ENCODE measurements around the gene OR56B4. TPM values are rescaled to one million over a fixed set of nuclear protein-coding genes. Genes with fewer than 3 reads are reported as not detected.
"Not testable (repeated sequence)": the region's sequence is repeated elsewhere in the genome, so short reads cannot be mapped to it uniquely, and the experiment has no call there.

Gene OR56B4
- polyA plus RNA-seq, 1 donor from 2014 or later, result not detected

DNA sequence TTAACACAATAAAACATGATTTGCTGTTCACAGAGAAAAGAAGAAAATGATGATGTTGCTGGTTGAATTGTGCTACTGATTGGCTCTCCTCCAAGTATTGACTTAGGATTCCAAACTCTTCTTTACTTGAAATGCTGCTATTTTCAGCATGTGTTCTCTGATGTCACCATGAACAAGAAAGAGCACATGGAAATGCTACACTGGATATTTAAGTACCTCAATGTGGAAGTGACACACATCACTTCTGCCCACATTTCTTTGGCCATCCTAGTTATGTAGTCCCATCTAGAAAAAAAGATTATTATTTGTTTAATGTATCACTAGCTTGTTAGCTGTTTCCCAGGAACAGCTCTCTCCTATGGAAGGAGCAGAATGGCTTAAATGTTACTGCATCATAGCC is 35.5 kb downstream of the OR56B4 start:
- H3K79me2 ChIP-seq (replicated peaks; ENCODE audit: insufficient read depth, low read length), result no peaks in the 10 kb centered on the region
- H3K4me2 ChIP-seq (ENCODE audit: low read length), result no peak overlapping the region
- no peak overlapping the region for H3K27ac ChIP-seq (ENCODE audit: low read length)
- no peak overlapping the region for H3K4me3 ChIP-seq (ENCODE audit: low read length)
- no peaks in the 10 kb centered on the region for H4K20me1 ChIP-seq (ENCODE audit: insufficient read depth)
- no peak overlapping the region for H3K9ac ChIP-seq (ENCODE audit: low read length)
- H3K9me3 ChIP-seq (ENCODE audit: low read length), result no peaks in the 10 kb centered on the region
- H3K27me3 ChIP-seq (ENCODE audit: insufficient read depth, low read depth, low read length), result no peaks in the 10 kb centered on the region
- no peaks in the 10 kb centered on the region for H3K9me2 ChIP-seq (ENCODE audit: insufficient read depth, low read length)
- H3K36me3 ChIP-seq (ENCODE audit: insufficient read depth, low read length), result no peaks in the 10 kb centered on the region
- no peak overlapping the region for H2AFZ ChIP-seq (ENCODE audit: low read depth, low read length)
- TF ChIP-seq, protein P1, sequence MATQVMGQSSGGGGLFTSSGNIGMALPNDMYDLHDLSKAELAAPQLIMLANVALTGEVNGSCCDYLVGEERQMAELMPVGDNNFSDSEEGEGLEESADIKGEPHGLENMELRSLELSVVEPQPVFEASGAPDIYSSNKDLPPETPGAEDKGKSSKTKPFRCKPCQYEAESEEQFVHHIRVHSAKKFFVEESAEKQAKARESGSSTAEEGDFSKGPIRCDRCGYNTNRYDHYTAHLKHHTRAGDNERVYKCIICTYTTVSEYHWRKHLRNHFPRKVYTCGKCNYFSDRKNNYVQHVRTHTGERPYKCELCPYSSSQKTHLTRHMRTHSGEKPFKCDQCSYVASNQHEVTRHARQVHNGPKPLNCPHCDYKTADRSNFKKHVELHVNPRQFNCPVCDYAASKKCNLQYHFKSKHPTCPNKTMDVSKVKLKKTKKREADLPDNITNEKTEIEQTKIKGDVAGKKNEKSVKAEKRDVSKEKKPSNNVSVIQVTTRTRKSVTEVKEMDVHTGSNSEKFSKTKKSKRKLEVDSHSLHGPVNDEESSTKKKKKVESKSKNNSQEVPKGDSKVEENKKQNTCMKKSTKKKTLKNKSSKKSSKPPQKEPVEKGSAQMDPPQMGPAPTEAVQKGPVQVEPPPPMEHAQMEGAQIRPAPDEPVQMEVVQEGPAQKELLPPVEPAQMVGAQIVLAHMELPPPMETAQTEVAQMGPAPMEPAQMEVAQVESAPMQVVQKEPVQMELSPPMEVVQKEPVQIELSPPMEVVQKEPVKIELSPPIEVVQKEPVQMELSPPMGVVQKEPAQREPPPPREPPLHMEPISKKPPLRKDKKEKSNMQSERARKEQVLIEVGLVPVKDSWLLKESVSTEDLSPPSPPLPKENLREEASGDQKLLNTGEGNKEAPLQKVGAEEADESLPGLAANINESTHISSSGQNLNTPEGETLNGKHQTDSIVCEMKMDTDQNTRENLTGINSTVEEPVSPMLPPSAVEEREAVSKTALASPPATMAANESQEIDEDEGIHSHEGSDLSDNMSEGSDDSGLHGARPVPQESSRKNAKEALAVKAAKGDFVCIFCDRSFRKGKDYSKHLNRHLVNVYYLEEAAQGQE (IDR thresholded peaks at IDR 0.05; ENCODE audit: borderline replicate concordance), result no peak
- no peak for TF ChIP-seq POLR2AphosphoS5 (IDR thresholded peaks at IDR 0.05)
- TF ChIP-seq EP300 (conservative IDR thresholded peaks at IDR 0.05; ENCODE audit: poor library complexity, severe bottlenecking), result no peak
- no peak for TF ChIP-seq EZH2 (IDR thresholded peaks at IDR 0.05; ENCODE audit: borderline replicate concordance, insufficient read depth, low read length, poor library complexity, severe bottlenecking)
- no peak for TF ChIP-seq TAF1 (IDR thresholded peaks at IDR 0.05; ENCODE audit: low read depth)
- TF ChIP-seq MXI1 (conservative IDR thresholded peaks at IDR 0.05; ENCODE audit: poor library complexity, severe bottlenecking), result no peak
- TF ChIP-seq RAD21 (conservative IDR thresholded peaks at IDR 0.05), result no peak
- TF ChIP-seq, protein P2, sequence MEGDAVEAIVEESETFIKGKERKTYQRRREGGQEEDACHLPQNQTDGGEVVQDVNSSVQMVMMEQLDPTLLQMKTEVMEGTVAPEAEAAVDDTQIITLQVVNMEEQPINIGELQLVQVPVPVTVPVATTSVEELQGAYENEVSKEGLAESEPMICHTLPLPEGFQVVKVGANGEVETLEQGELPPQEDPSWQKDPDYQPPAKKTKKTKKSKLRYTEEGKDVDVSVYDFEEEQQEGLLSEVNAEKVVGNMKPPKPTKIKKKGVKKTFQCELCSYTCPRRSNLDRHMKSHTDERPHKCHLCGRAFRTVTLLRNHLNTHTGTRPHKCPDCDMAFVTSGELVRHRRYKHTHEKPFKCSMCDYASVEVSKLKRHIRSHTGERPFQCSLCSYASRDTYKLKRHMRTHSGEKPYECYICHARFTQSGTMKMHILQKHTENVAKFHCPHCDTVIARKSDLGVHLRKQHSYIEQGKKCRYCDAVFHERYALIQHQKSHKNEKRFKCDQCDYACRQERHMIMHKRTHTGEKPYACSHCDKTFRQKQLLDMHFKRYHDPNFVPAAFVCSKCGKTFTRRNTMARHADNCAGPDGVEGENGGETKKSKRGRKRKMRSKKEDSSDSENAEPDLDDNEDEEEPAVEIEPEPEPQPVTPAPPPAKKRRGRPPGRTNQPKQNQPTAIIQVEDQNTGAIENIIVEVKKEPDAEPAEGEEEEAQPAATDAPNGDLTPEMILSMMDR (IDR thresholded peaks at IDR 0.05; ENCODE audit: poor library complexity, severe bottlenecking), result no peak
- TF ChIP-seq SMC3 (conservative IDR thresholded peaks at IDR 0.05; ENCODE audit: poor library complexity), result no peak
- no peaks in the 10 kb centered on the region for H3F3A ChIP-seq (ENCODE audit: insufficient read depth, low read length, poor library complexity, severe bottlenecking)

DNA sequence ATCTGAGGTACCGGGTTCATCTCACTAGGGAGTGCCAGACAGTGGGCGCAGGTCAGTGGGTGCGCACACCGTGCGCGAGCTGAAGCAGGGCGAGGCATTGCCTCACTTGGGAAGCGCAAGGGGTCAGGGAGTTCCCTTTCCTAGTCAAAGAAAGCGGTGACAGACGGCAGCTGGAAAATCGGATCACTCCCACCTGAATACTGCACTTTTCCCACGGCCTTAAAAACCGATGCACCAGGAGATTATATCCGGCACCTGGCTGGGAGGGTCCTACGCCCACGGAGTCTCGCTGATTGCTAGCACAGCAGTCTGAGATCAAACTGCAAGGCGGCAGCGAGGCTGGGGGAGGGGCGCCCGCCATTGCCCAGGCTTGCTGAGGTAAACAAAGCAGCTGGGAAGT is 36.3 kb downstream of the OR56B4 start:
- not testable (repeated sequence) for H3K4me2 ChIP-seq (ENCODE audit: low read length); H4K20me1 ChIP-seq (ENCODE audit: insufficient read depth); H2AFZ ChIP-seq (ENCODE audit: low read depth, low read length); H3K36me3 ChIP-seq (ENCODE audit: insufficient read depth, low read length); H3K79me2 ChIP-seq (replicated peaks; ENCODE audit: insufficient read depth, low read length); H3K9ac ChIP-seq (ENCODE audit: low read length); H3K9me2 ChIP-seq (ENCODE audit: insufficient read depth, low read length); H3F3A ChIP-seq (ENCODE audit: insufficient read depth, low read length, poor library complexity, severe bottlenecking); H3K27me3 ChIP-seq (ENCODE audit: insufficient read depth, low read depth, low read length); H3K4me3 ChIP-seq (ENCODE audit: low read length); H3K27ac ChIP-seq (ENCODE audit: low read length); H3K9me3 ChIP-seq (ENCODE audit: low read length)

GRCh38 chr11:6151117-6151516 is 43.6 kb downstream of the OR56B4 start:
- Histone ChIP-seq H2AFZ (ENCODE audit: low read depth, low read length) (no peak overlapping the region), H3K4me2 (ENCODE audit: low read length) (no peak overlapping the region), H3K4me3 (ENCODE audit: low read length) (no peak overlapping the region), H3K27ac (ENCODE audit: low read length) (no peak overlapping the region), H3K9ac (ENCODE audit: low read length) (no peak overlapping the region), H4K20me1 (ENCODE audit: insufficient read depth) (no peaks in the 10 kb centered on the region), H3K79me2 (replicated peaks; ENCODE audit: insufficient read depth, low read length) (no peaks in the 10 kb centered on the region), H3F3A (ENCODE audit: insufficient read depth, low read length, poor library complexity, severe bottlenecking) (no peaks in the 10 kb centered on the region), H3K9me3 (ENCODE audit: low read length) (no peaks in the 10 kb centered on the region), H3K27me3 (ENCODE audit: insufficient read depth, low read depth, low read length) (no peaks in the 10 kb centered on the region), H3K36me3 (ENCODE audit: insufficient read depth, low read length) (no peaks in the 10 kb centered on the region), H3K9me2 (ENCODE audit: insufficient read depth, low read length) (no peaks in the 10 kb centered on the region)
- TF ChIP-seq EZH2 (IDR thresholded peaks at IDR 0.05; ENCODE audit: borderline replicate concordance, insufficient read depth, low read length, poor library complexity, severe bottlenecking), result no peak
- no peak for TF ChIP-seq RAD21 (conservative IDR thresholded peaks at IDR 0.05)
- TF ChIP-seq EP300 (conservative IDR thresholded peaks at IDR 0.05; ENCODE audit: poor library complexity, severe bottlenecking), result no peak
- no peak for TF ChIP-seq POLR2AphosphoS5 (IDR thresholded peaks at IDR 0.05)
- no peak for TF ChIP-seq SMC3 (conservative IDR thresholded peaks at IDR 0.05; ENCODE audit: poor library complexity)
- TF ChIP-seq, protein P2 (IDR thresholded peaks at IDR 0.05; ENCODE audit: poor library complexity, severe bottlenecking), result no peak

Data from neural cell (in vitro differentiated cells).